Epithelial cell of prostate (primary cell): ENCODE results near the gene EIF3B.
"Not testable (repeated sequence)": the region's sequence is repeated elsewhere in the genome, so short reads cannot be mapped to it uniquely, and the experiment has no call there.

Source experiments
- DNase-seq: peaks from one replicate; pipeline ENCODE4 v3.0.0-alpha.2; 2011; ENCODE audit warnings: low read depth, low spot score
- H3K27ac ChIP-seq: fragments of 450-650 bp; 2 replicates; pipeline ENCODE4 v1.5.1; 2017; ENCODE audit warnings: mild to moderate bottlenecking

EIF3B gene

GRCh38 chr7:2374830-2375728, 20.5 kb downstream of the EIF3B start:
- H3K27ac ChIP-seq = no peak overlapping the region
- no peak for DNase-seq

- DNase-seq = no peak
- no peak overlapping the region for H3K27ac ChIP-seq
Measured at GRCh38 chr7:2376351-2377154, 21.9 kb downstream of the EIF3B start.

- DNase-seq, H3K27ac ChIP-seq: not testable (repeated sequence)
Measured at GRCh38 chr7:2377492-2377891, 22.9 kb downstream of the EIF3B start.

DNA sequence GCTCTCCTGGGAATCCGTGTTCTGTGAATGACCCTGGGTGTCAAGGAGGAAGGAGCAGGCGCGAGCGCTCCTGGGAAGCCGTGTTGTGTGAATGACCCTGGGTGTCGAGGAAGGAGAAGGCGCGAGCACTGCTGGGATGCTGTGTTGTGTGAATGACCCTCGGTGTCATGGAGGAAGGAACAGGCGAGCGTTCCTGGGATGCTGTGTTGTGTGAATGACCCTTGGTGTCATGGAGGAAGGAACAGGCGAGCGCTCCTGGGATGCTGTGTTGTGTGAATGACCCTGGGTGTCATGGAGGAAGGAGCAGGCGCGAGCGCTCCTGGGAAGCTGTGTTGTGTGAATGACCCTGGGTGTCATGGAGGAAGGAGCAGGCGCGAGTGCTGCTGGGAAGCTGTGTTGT, 23.5 kb downstream of the EIF3B start:
- not testable (repeated sequence) for DNase-seq, H3K27ac ChIP-seq

DNA sequence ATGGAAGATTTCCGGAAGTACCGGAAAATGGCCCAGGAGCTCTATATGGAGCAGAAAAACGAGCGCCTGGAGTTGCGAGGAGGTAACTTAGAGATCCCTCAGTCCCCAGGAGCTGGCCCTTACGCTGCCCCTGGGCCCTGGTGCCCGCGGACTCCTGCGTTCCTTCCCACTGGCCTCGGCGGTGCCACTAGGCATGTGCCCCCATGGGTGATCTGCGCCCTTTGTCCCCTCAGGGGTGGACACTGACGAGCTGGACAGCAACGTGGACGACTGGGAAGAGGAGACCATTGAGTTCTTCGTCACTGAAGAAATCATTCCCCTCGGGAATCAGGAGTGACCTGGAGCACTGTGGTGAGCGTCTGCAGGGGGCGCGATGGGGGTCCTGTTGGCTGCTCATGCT, 24.5 kb downstream of the EIF3B start:
- H3K27ac ChIP-seq = no peak overlapping the region
- no peak for DNase-seq

DNA sequence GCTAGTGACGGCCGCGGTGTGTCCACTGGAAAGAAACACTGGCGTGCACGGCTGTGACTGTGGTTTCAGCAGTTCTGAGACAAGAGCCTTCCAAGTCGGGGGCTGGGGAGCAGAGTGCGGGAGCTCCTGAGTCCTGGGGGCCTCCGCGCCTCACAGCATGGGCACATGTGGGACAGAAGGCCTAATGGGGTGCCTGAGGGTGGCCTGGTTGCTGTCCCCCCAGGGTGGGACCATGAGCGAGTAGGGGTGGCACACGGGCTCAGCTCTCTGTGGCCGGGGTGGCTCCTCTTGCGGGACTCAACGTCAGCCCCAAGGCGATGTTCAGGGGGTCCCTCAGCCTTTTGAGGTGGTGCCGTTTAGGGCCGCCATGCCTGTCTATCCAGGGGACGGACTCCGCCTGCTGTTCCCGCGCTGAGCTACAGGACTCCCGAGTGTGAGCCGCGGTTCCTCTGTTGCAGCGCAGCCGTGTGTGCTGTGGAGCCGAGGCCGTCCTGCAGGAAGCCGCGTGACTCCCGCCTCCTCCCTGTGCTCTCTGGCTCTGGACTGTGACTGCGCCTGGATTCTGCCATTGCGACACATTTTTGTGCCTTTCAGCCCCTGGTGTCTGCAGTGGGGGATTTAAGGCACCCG, 25.3 kb downstream of the EIF3B start:
- no peak overlapping the region for H3K27ac ChIP-seq
- no peak for DNase-seq

DNA sequence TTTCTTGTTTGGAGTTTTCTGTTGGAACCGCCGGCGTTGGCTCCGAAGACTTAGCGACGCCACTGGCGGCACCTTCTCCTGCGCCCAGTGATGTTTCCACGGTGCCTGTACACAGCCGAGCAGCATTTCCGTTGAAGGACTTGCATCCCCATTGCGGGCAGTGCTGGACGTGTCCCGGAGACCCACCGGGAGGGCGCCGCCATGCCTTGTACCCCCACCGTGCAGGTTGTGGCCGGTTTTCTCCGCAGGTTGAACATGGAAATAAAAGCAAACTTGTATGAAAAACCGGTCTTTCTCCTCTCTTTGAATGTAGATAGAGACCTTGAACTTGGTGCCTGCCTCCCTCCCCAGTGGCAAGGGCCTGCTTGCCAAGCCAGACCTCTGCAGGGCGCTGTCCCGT, 25.8 kb downstream of the EIF3B start:
- no peak for DNase-seq
- no peak overlapping the region for H3K27ac ChIP-seq

GRCh38 chr7:2381227-2381626, 26.6 kb downstream of the EIF3B start:
- no peak for DNase-seq
- H3K27ac ChIP-seq = no peak overlapping the region

DNA sequence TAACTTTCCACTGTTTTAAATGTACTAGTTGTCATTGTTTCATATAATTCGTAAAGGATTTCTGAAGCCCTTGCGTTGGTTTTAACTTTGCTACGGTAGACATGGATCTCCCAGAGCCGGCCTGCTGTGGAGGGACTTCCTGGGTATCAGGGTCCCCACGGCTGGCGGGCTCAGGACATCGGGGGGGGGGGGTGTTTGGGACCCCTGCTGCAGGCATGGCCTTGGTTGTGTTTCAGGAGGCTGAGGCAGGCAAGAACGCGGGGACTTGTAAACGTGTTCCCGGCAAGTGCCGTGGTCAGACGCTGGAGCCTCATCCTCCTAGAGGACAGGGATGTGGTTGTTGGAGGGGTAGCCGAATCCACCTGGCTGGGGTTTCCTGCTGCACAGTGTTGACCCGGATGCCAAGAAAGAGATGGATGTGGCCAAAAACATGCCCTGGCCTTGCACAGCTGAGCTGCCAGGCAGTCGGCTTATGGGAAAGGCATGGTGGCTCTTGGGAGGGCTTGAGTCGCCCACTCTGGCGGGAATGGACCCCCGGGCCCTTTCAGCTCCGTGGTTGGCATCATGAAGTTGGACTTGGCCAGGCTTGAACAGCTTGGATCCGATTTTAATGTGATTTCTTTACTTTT, 27.4 kb downstream of the EIF3B start:
- DNase-seq = no peak
- H3K27ac ChIP-seq = no peak overlapping the region

DNA sequence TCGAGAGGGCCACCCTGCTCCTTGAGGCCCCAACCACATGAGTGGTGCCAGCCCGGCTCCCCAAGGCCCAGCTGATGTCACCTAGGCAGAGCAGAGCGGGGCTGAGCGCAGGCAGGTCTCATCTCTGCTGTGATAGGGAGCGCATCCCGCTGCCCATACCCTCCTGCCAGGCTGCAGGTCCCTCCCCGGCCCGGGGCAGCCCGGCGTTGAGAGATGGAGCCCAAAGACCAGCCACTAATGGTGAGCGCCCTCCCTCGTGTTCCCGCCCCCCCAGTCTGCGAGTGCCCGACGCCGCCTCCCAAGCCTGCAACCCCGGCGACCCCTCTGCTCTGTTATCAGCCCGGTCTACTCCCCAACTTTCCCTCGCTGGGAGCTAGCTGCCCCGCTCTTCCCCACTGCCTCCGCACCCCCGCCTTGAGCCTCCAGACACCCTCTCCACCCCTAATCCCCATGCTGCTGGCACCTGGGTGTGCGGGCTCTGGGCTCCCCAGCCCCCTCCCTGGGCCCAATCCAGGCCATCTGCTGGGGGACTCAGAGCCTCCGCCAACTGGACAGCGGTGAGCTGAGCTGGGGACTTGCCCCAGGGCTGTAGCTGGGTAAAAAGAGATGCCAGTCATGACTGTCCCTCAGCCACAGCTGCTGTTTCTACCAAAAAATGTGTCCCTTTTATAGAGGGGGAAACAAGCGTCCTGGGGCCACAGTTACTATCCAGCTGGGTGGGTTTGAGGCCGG, 29.1 kb downstream of the EIF3B start:
- H3K27ac ChIP-seq = no peak overlapping the region
- no peak for DNase-seq

DNA sequence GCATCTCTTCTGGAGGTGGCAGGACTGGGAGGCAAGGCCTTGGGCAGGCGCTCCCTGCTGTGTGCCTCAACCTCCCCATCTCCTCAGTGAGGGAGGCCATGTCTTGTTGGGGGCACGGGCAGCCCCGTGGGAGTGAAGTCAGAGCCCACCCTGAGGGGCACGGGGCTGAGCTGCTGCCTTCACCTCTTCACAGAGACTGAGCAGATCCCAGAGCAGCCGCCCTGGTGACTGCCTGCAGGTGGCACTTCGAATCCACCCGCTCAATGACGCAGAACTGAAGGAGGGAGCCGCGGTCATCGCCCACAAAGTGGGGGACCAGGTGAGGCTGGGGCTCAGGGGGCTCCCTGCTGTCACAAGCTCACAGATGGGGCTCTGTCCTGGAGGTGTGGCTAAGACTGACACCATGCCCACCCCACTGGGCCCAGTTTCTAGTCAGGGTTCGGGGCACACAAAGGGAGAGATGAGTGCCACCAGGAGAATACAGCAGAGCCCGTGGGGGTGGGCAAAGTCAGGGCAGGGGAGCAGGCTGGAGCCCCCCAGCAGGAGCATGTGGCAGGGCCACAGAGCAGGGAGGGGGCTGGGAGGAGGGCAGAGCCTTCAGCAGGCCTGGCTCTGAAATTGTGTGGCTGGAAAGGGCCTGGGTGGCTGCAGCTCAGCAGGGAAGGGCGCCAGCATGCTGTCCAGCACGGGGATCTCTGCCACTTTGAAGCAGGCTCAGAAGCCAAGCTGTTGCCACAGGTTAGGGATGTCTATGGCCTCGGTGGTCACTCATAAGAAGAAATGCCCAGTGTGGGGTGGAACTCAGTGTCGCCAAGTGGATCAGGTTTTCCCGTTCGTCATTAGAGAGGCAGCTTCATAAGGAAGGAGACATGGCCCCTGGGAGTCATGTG, 30.0 kb downstream of the EIF3B start:
- H3K27ac ChIP-seq = no peak overlapping the region
- no peak for DNase-seq

- not testable (repeated sequence) for DNase-seq, H3K27ac ChIP-seq
Measured at GRCh38 chr7:2386122-2386521, 31.5 kb downstream of the EIF3B start.

DNA sequence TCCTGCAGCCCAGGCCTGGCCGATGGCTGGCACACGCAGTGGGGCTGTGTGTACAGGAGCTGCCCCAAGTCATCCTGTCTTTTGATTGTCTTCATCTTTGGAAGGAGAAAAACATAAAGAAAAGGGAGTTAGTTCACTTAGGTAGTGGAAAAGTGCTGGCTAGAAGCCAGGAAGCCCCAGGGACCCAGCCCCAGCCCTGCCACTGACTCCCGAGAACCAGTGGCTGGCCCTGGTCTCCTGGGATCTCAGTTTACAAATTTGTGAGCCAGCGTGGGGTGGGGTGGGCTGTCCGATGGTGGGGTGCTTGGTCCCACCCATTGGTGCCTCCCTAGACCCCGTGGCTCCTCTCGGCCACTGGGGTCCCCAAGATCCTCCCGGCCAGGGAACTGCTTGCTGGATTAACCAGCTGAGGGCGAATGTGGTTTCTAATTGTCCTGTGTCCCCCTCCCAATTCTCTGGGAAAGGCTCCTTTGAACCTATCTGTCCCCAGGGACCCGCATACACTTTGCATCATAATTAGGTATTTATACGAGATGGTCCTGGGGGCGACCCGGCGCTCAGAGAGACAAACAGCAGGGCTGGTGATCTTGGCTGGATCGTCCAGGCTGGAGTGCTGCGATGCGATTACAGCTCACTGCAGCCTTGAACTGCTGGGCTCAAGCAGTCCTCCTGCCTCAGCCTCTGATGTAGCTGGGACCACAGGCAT, 32.5 kb downstream of the EIF3B start:
- no peak overlapping the region for H3K27ac ChIP-seq
- no peak for DNase-seq

GRCh38 chr7:2387897-2388636, 33.4 kb downstream of the EIF3B start:
- no peak for DNase-seq
- H3K27ac ChIP-seq = no peak overlapping the region

DNA sequence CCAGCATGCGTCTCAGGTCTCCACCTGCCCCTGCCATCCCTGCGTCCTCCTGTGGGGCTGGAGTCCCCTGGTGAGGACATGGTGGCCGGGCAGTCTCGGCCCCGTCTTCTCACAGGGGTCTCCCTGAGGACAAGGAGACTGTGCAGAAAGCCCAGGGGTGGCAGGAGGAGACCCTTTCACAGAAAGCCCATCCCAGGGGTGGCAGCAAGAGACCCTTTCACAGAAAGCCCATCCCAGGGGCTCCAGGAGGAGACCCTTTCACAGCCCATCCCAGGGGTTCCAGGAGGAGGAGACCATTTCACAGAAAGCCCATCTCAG, 34.0 kb downstream of the EIF3B start:
- no peak for DNase-seq
- H3K27ac ChIP-seq = no peak overlapping the region

- not testable (repeated sequence) for H3K27ac ChIP-seq, DNase-seq
Measured at GRCh38 chr7:2390020-2390816, 35.6 kb downstream of the EIF3B start.

DNA sequence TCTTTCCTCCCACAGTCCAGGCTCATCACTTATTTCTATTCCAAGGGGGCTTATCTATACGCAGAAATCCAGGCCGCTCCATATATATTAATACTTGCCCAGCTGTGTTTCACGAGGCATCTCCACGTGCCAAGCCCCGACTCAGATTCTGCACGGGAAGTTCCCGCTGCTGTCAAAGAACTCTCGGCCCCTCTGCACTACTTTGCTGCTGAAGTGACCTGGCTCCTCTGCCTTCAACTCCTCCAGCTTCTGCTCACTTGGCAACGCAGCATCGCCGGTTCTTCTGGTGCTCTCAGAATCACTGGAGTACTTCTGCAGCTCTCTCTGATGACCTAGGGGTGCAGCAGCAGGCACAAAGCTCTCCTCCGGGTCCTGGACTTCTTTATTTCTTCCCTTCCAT, 39.1 kb downstream of the EIF3B start:
- H3K27ac ChIP-seq = no peak overlapping the region
- no peak for DNase-seq
